Loucy (cell line): ENCODE results near the gene DES.

ENCODE experiments used
- CTCF ChIP-seq: fragments of 200-600 bp; sonication (generic); conservative IDR thresholded peaks from 2 replicates; pipeline ENCODE4 v1.5.1; 2014; ENCODE audit warnings: mild to moderate bottlenecking, antibody characterized with exemption, low read length
- EZH2phosphoT487 ChIP-seq: fragments of 200-600 bp; IDR thresholded peaks from 2 replicates; pipeline ENCODE4 v1.6.1; 2018; ENCODE audit warnings: antibody characterized with exemption, mild to moderate bottlenecking, moderate library complexity, borderline replicate concordance

- TF ChIP-seq EZH2phosphoT487 (no peak), CTCF (no peak)
Observed at GRCh38 chr2:219455581-219455980, 37.4 kb downstream of the DES start.
